Midbrain (tissue), 1 donor: ENCODE results near the gene ZNHIT1.
"Not testable (repeated sequence)": the region's sequence is repeated elsewhere in the genome, so short reads cannot be mapped to it uniquely, and the experiment has no call there.

ENCODE experiments used
- DNase-seq: peaks from one replicate; lab custom pipeline; 2025; lab: John Stamatoyannopoulos, UW

The ZNHIT1 gene

DNA sequence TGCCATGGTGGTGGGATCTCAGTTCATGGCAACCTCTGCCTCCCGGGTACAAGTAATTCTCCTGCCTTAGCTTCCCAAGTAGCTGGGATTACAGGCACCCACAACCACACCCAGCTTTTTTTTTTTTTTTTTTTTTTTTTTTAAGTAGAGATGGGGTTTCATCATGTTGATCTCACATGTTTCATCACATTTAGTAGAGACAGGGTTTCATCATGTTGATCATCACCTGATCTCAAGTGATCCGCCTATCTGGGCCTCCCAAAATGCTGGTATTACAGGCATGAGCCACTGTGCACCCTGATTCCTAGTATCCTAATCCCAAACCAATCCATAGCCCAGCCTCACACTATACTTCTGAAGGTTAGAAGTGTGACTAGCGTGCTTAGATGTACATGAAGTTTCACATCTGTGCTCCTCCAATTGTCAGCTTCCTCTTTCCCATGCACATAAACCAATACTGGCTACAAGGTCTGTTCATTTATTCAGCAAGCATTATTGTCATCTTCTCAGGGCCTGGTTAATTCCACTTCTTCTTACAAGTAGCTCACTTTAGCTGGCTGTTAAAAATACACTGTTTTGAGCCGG lies 31.0 kb upstream of the ZNHIT1 start:
- DNase-seq = no peak

DNA sequence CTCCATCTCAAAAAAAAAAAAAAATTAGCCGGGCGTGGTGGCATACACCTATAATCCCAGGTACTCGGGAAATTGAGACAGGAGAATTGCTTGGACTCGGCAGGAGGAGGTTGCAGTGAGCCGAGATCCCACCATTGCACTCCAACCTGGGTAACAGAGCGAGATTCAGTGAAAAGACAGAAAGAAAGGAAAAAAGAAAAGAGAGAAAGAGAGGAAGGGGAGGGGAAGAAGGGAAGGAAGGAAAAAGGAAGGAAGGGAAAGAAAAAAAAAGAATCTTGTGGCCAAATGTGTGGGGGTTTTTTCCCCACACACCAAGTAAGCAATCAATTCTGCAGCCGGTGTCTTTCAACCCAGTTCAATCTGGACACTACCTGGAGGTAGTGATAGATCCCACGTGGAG lies 28.9 kb upstream of the ZNHIT1 start:
- DNase-seq = no peak

DNA sequence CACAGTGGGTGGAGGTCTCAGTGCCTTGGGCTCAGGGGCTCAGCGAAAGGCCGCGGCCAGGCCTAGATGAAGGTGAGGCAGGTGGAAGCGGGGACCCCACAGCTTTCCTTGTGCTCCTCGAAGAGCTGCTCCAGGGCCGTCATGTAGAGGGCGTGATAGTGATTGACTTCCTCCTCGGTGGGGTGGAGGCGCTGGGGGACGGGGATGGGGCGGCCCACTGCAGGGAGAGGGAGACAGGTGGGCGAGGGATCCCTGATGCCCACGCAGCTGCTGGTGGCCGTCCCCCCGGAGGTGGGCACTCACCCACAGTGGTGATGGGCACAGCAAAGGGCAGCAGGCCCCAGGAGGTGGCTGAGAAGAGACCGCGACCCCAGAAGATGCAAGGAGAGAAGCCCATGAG lies 22.1 kb upstream of the ZNHIT1 start:
- no peak for DNase-seq

DNA sequence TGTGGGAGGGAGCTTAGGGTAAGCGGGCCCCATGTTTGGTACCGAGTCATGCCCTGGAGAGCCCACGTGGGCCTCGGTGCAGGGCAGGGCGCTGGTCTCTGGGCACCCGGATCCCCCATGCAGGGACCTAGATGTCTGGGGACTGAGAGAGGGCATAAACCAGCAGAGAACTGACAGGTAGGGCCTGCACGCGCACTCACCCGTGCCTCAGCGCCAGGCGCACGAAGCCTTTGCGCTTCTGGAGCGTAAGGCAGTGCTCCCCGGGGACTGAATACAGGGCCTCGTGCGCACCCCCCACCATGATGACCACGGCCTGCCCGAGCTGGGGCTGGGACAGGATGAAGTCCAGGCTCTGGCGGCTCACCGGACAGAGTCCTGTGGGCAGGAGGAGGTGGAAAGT lies 20.0 kb upstream of the ZNHIT1 start:
- DNase-seq = no peak

DNA sequence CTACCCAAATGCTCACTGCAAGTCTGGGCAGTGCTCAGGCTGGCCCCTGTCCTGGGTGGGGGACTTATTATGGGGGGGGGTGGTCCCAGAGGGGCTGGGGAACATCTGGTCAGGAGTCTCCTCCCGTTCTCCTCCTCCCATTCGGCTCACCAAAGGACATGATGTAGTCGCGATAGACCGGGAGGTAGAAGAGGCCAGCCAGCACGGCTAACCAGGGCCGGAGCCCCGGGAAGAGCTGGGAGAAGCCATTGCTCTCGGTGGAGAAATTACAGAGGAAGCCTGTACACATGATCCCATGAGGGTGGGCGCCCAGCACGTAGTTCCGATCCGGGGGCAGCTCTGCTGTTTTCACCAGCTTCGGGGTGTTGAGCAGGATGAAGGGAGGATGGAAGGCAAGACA lies 19.5 kb upstream of the ZNHIT1 start:
- no peak for DNase-seq

DNA sequence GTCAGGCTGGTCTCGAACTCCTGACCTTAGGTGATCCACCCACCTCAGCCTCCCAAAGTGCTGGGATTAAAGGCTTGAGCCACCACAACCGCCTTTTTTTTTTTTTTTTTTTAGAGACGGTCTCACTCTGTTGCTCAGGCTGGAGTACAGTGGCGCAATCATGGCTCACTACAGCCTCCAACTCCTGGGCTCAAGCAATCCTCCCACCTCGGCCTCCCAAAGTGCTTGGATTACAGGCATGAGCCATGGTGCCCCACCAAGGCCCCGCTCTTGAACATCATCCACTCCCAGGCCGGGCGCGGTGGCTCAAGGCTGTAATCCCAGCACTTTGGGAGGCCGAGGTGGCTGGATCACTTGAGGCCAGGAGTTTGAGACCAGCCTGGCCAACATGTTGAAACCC lies 18.4 kb upstream of the ZNHIT1 start:
- DNase-seq = not testable (repeated sequence)

DNA sequence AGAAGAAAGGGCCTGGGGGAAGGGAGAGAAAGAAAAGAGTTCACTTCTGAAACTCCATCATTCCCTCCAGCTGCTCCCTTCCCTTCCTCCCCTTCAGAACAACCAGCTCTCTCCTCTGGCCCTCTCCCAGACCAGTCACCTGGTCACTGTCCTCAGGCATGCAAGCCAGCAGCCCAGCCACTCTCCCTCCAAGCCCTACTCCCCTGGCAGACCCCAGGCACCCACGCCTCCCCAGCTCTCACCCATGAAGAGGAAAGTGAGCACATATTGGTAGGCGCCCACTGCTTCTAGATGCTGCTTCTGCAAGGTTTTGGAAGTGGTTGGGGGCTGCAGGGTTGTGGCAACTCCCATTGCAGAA lies 17.5 kb upstream of the ZNHIT1 start:
- DNase-seq = no peak

DNA sequence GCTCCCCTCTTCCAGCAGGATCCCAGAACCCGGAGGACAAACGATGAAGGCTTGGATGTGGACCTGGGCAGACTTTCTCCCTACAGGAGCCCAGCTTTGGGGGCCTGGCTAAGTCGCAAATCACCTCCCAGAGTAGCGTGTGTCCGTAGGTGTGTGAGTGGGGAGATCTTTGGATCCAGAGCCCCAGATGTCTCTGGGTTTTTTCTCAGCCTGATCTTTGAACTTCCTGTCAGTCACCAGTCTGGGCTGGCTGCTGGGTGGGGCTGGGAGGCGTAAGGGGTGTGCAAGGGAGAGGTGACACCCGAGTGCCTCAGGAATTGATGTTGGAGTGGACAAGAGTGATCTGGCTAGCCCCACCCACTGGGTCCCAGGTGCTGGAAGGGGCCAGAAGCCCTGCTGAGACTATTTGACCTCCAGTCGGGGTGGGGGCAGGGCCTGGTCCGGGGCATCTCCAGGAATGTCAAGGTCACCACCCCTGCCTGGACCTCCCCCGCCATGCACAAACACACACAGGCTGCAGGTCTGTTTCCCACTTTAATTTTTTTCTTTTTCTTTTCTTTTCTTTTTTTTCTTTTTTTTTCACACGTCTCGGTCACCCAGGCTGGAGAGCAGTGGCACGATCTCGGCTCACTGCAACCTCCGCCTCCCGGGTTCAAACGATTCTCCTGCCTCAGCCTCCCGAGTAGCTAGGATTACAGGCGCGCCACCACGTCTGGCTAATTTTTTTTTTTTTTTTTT lies 16.9 kb upstream of the ZNHIT1 start, which contains the start of gene MOGAT3:
MOGAT3 (minus strand) TSS at position 175 of the 738 bp plus-strand sequence. CDS start 182 bp downstream, outside the sequence.
- no peak for DNase-seq

DNA sequence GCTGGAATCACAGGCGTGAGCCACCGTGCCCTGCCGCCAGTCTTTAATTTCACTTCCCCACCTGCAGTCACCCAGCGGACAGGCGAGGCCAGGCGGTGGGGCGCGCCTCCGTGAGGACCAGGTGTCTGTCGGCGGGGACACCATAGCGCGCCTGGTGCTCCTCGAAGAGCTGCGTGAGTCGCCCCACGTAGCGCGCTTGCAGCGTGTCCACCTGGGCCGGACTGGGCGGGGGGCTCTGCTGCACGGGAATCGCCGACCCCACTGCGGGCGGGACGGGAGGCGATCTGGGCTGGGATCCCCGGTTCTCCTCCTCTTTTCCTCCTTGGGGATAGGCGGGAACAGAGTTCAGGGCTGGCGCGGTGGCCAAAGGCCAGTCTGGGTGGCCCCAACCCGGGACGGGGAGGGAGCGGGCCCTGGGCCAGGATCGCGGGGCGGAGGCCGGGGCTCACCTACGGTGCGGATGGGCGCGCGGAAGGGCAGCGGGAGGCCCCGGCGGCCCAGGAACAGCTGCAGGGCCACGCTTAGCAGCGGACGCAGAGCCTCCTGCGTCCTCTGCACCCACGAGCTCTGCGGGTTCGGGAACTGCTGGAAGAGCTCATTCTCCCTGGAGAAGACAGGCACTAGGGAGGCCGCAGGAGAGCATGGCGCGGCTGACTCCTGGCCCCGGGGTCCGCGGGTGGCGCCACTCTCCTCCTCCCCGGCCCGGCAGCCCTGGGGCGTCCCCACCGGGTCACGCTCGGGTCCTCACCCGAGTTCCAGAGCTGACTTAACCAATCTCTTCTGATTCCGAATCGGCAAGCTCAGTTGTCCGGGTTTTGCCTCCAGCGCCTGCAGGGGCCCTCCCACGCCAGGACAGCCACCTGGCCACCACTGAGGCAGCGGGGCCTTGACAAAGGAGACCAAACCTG lies 16.0 kb upstream of the ZNHIT1 start:
- DNase-seq = no peak

DNA sequence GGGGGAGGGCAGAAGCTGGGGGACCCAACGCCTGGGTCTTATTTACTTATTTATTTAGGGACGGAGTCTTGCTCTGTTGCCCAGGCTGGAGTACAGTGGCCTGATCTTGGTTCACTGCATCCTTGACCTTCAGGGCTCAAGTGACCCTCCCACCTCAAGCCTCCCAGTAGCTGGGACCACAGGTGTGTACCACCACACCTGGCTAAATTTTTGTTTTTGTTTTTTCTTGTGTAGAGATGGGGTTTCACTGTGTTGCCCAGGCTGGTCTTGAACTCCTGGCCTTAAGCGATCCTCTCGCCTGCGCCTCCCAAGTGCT lies 15.4 kb upstream of the ZNHIT1 start:
- no peak for DNase-seq

DNA sequence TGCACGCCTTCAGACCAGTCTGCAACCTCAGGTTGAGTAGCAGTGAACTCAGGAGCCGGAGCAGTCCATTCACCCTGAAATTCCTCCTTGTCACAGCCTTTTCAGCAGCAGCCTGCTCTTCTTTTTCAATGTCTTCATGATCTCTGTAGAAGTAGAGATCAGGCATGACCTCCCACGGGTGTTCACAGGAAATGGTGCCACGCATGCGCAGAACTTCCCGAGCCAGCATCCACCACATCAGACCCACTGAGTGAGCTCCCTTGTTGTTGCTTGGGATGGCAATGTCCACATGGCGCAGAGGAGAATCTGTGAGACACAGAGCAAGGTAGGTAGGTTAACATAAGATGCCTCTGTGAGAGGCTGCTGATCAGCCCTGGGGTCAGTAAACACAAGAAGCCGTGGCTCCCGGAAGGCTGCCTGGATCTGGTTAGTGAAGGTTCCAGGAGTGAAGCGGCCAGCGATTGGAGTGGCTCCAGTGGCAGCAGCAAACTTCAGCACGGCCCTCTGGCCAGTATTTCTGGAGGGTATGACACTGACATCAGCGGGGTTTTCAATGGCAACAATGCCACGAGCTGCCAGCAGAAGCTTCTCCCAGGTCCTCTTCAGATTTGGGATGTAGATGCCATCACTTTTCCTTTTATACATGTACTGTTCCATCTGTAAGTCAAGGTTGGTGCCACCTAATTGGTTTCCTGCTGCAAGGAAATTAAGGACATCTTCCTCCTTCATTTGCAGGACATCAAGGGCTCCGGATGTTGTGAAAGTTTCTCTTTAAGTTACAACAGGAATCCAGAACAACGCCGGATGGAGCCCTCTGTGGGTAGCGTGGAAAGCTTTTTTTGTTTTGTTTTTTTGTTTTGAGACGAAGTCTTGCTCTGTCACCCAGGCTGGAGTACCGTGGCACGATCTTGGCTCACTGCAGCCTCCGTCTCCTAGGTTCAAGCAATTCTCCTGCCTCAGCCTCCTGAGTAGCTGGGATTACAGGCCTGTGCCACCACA lies 13.9 kb upstream of the ZNHIT1 start:
- not testable (repeated sequence) for DNase-seq

DNA sequence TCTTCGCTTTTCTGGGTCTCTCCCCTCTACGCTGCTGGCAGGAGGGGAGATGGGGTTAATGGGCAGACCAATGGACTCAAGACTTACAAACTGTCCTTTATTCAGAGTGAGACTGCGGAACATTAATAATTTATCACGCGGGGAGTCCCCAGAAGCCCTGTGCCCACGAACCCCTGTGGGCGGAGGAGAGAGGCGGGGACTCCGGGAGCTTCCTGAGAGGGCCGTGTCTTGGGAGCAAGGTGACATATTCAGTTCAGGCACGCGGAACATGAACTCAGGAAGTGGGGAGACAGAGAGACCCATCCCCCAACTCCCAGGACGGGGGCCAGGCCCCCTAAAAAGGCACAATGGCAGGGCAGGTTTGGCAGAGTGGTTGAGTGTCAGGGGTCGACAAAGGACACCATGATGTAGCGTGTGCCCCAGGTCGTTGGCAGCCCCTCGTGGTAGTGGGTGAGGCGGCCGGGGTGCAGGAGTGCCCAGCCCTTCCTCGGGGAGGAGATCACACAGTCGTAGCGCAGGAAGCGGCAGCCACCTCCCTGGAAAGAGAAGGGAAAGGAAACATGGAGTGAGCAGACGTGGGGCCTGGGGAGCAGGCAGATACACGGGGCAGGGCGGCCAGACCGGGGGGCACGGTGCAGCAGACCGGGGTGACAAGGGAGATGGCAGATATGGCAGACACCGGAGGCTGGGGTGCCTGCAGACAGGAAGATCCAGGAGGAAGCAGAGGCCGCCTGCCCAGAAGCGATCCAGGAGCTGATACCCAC lies 11.9 kb upstream of the ZNHIT1 start:
- no peak for DNase-seq

DNA sequence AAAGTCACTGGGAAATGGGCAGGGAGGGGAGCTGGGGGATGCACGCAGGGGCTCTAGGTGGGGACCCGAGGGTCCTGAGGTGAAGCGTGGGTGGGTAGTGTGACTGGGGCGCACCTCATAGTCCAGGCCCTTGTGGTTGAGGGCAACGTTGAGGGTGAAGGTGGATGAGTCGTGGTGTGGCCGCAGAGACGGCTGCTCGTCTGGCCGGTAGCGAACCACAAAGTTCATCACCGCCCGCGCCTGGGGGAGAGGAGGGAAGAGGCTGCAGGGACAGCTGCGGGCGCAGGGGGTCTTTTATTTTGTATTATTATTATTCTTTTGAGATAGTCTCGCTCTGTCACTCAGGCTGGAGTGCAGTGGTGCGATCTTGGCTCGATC lies 11.3 kb upstream of the ZNHIT1 start:
- DNase-seq = no peak

DNA sequence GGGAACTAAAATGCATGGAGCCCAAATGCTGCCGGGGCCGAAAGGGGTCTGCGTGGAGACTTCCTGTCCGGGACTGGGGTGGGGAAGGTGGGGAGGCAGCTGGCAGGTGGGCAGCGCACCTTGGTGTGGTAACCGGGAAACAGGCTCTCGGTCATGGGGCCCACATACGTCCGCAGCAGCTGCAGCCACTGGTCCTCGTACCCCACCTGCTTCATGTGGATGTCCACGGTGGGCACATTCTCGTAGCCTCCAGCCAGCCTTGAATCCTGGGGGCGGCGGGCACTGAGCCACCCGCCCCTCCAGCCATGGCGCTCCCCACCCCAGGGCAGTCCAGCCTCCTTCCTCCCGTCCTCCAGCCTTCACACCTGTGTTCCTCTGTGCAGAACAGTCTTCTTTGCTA lies 10.5 kb upstream of the ZNHIT1 start:
- no peak for DNase-seq

DNA sequence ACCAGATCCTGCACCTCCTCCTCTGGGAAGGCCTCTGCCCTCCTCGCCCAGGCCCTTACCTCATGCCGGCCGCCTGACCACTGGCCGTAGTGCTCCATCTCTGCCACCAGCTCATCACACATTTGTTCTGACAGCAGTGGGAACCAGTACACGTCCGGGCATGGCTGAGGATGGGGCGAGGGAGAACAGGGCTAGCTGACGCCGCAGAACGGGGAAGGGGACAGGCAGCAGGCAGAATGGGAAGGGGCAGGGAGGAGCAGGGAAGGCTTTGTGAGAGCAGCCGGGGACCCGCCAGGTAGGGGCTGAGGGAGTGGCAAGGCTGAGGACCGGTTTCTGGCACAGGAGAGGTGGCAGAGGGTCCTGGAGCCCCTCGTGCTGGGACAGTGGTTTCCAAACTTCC lies 9.2 kb upstream of the ZNHIT1 start:
- no peak for DNase-seq

DNA sequence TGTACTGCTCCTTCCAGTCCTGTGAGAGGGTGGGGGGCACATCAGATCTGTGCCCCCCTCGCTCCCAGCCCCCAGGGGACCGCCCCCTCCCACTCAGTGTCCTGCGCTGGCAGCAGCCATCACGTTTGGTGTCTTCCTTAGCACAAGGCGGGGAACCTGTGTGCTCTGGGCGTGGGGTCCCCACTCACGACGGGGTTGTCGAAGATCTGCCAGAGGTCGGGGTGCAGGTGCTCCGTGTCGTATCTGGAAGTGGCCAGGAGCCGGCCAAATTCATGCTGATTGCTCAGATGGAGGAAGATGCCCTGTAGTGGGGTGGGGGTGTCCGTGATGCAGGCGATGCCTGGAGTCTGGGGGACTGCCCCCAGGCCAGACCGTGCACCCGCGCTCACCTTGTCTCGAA lies 7.8 kb upstream of the ZNHIT1 start:
- no peak for DNase-seq

DNA sequence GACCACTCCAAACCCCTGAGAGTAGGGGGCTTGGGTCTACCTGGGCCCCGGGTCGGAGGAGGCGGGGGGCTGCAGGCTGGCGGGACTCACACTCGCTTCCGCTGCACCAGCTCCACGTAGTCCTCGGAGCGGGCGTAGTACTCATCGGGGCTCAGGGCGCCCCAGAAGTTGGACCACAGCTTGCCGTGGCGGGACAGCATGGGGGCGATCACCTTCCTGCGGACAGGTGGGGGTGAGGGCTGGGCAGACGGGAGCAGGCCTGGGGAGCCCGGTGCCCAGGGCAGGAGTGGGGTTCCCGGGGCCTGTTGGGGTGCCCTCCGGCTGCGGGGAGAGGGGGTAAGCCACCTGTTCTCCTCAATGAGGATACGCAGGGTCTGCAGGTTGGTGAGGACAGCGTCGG lies 6.5 kb upstream of the ZNHIT1 start:
- DNase-seq = no peak

DNA sequence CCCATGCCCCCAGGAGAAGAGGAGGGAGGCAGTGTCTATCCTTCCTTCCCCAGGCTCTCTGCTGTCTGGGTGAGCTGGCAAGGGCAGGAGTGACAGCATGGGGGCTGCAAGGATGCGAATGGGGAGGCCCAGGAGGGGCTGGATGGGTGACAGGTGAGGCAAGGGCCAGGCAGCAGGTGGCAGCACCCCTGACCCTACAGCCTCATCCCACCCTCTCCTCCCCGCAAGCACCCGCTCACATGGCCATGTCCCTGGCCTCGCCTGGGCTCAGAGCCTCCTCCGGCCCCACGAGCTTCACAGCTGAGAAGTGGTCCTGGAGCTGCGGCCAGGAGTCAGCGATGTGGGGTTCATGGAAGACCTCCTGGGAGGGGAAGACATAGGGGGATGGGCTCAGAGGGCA lies 6.0 kb upstream of the ZNHIT1 start:
- DNase-seq = no peak

DNA sequence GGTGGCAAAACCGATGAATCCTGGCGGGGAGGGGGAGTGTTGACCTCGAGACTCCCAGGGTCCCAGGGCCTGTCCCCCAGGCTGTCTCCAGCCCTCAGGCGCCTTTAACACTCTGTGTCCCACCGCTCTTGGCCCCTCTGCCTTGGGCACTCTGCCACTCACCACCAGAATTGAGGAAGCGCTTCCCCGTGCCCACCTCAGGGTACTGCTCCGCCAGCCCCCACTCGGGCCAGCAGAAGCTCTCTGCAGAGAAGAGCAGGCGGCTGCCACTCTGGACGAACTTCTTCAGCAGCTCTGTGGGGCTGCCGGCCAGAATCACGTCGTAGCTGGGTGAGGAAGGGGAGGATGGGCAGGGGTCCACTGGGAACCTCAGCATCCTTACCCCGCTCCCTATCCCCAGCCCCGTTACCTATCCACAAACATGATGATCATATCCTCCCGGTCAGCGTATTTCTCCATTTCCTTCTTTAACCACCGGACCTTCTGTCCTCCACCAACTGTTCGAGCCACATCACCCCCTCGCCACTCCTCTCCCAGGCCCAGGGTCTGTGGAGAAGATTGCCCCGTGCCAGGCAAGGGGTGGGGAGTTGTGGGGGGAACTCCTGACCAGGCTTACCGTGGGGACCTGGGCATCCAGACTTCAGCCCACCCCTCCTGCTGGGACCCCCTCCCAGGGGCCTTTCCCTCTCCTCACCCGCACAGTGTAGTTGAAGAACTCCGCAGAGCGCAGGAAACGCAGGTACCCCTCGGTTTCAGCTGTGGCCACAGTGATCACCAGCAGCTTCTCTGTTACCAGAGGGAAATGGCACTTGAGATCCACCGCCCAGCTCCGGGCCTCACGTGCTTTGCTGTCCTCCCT lies 1.7 kb upstream of the ZNHIT1 start:
- DNase-seq = no peak

DNA sequence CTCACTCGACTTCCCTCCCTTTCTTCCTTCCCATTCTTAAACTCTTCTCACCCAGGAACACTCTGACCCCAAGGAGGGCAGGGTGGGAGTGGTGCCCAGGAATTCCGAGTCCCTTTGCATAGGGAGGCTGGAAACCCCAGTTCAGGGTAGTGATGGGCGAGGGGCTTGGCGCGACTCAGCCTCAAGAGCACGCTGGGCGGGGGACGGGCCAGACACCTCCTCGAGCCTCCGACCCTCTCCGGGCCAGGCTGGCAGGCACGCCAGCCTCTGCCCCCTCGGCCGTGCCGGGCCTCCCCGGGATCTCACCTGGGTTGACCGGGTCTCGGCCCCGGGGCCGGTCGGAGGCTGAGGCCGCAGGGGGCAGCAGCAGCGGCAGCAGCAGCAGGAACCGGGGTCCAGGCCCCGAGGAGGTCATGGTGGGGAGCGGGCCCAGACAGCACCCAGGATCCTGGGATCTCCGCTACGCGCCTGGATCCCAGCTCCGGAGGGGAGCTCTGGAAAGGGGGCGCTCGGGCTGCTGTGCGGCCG lies 1.0 kb upstream of the ZNHIT1 start:
- DNase-seq = no peak
